Ovary (tissue), 9 donors: ENCODE measurements around the gene FBXO17. TPM values are rescaled to one million over a fixed set of nuclear protein-coding genes. Genes with fewer than 3 reads are reported as not detected.
"Not testable (repeated sequence)": the region's sequence is repeated elsewhere in the genome, so short reads cannot be mapped to it uniquely, and the experiment has no call there.

ENCODE experiments used
- DNase-seq, 5 donors: peaks; one replicate each; pipeline ENCODE4 v3.0.0-alpha.2; 2019 to 2020
- H3K27ac ChIP-seq, 2 donors: fragments of 200-600 bp; one replicate each; pipeline versions ENCODE4 v1.5.1 to v1.8.0; 2019 to 2022
- H3K27me3 ChIP-seq: fragments of 200-600 bp; one replicate; pipeline ENCODE4 v1.8.0; 2022
- H3K36me3 ChIP-seq: fragments of 200-600 bp; sonication (generic); one replicate; pipeline ENCODE4 v1.5.1; 2019
- H3K4me1 ChIP-seq: one replicate; pipeline ENCODE4 v1.8.1; 2013; ENCODE audit warnings: mild to moderate bottlenecking, moderate library complexity; ENCODE audit not compliant: insufficient read depth
- H3K4me3 ChIP-seq: fragments of 200-600 bp; sonication (generic); one replicate; pipeline ENCODE4 v1.5.1; 2017
- H3K9me3 ChIP-seq, 2 donors: fragments of 200-600 bp in 1 of 2; sonication (generic) in 1 of 2; one replicate each; pipeline versions ENCODE4 v1.5.1 to v1.8.1; 2013 to 2019; ENCODE audit warnings: mild to moderate bottlenecking in 1 of 2, moderate library complexity in 1 of 2
- CTCF ChIP-seq, 3 donors: fragments of 450-650 bp in 2 of 3; fragments of 200-600 bp in 1 of 3; IDR thresholded peaks; one replicate each; pipeline versions ENCODE4 v1.5.1 to v1.8.0; 2016 to 2022; ENCODE audit warnings: antibody characterized with exemption in 3 of 3, mild to moderate bottlenecking in 1 of 3
- EP300 ChIP-seq: sonication (generic); formaldehyde crosslinking; IDR thresholded peaks from one replicate; pipeline ENCODE4 v1.6.1; 2017; ENCODE audit warnings: antibody characterized with exemption
- POLR2A ChIP-seq: fragments of 450-650 bp; IDR thresholded peaks from one replicate; pipeline ENCODE4 v1.6.1; 2017; ENCODE audit warnings: antibody characterized with exemption, mild to moderate bottlenecking, moderate library complexity
- WGBS, 3 donors: extraction: QIAGEN DNeasy Blood & Tissue Kit in 1 of 3; methylation state at CpG; one replicate each; pipeline versions ENCODE4 v1.1.5 to v1.1.7; 2013 to 2017; 5-methylcytosine and 5-hydroxymethylcytosine counted together
- intact Hi-C, 4 donors: fragments of 100-400 bp; cut with DNase I; formaldehyde crosslinking; loops; one replicate each; pipeline versions ENCODE4 v1.11.0 to v1.15.1; 2022 to 2023
- polyA plus RNA-seq, 2 donors: library from polyadenylated mRNA; stranded (reverse); fragments of 200-250 nt in 1 of 2; fragments of 350-450 nt in 1 of 2; fragmentation: Illumina TruSeq in 1 of 2; extraction: RNeasy Lipid Tissue Mini Kit (QIAGEN cat#74804) in 1 of 2; gene quantifications; one replicate each; pipeline ENCODE4 v1.2.3, GENCODE V29; 2013 to 2014
- total RNA-seq, 7 donors: library from RNA; depleted of rRNA in 2 of 7; stranded (reverse); fragments of >200 nt in 2 of 7; fragmentation: NEBNext Ultra II Directional in 3 of 7; extraction: Animal tissue kit (Norgen Biotek cat#: 25700) in 3 of 7; gene quantifications; one replicate each; pipeline versions ENCODE4 v1.1.0 to v1.2.4, GENCODE V29; 2016 to 2023
- donor health status: DM: no; HTN: no; CAD: no; lungs with moderate emphysema.
- donor health status: DM: no; HTN: no; CAD: no.
- donor health status: Bipolar disorder and iron deficiency.
- donor health status: DM: yes; HTN: yes; CAD: no.
- donor health status: DM: no; HTN: no; CAD: no.
- donor health status: DM: yes; HTN: yes; CAD: no.

FBXO17 gene
- total and polyA plus RNA-seq, 9 donors: 26.7 to 52.2 (median 36.1) TPM

- no peaks in the 10 kb centered on the region for H3K9me3 ChIP-seq
- 73 to 82% (median 75%) methylated on average over 3 of the region's 3 CpGs for WGBS, 3 donors
- H3K4me1 ChIP-seq: no peaks in the 10 kb centered on the region
- no peak overlapping the region for H3K4me3 ChIP-seq
- no peak overlapping the region for H3K27ac ChIP-seq
- DNase-seq: no peak
- intact Hi-C loops: no loop called here
- TF ChIP-seq EP300 (no peak), CTCF (IDR thresholded peaks at IDR 0.05) (no peak)
- no peaks in the 10 kb centered on the region for H3K27me3 ChIP-seq
- H3K36me3 ChIP-seq: no peaks in the 10 kb centered on the region
These were observed 17.7 kb upstream of the FBXO17 start for GRCh38 chr19:38993271-38993670.

- Histone ChIP-seq H3K4me1 (no peaks in the 10 kb centered on the region), H3K27me3 (no peaks in the 10 kb centered on the region), H3K27ac (no peak overlapping the region), H3K36me3 (no peaks in the 10 kb centered on the region), H3K9me3 (no peaks in the 10 kb centered on the region), H3K4me3 (no peak overlapping the region)
- intact Hi-C loops: no loop called here
- 52 to 68% (median 59%) methylated on average over 13 of the region's 13 CpGs for WGBS, 3 donors
- no peak for TF ChIP-seq EP300
- no peak for DNase-seq
These were observed 15.6 kb upstream of the FBXO17 start for GRCh38 chr19:38990949-38991697.

GRCh38 chr19:38989614-38990013, 14.1 kb upstream of the FBXO17 start:
- WGBS, 3 donors: 77 to 85% (median 83%) methylated on average over 1 of the region's 1 CpG
- H3K4me1 ChIP-seq, H3K27me3 ChIP-seq, H3K36me3 ChIP-seq, H3K9me3 ChIP-seq, H3K4me3 ChIP-seq, intact Hi-C loops, H3K27ac ChIP-seq, DNase-seq: not testable (repeated sequence)

- Histone ChIP-seq H3K4me1 (no peaks in the 10 kb centered on the region), H3K4me3 (no peak overlapping the region), H3K36me3 (no peaks in the 10 kb centered on the region), H3K27me3 (no peaks in the 10 kb centered on the region), H3K27ac (no peak overlapping the region), H3K9me3 (no peaks in the 10 kb centered on the region)
- intact Hi-C loops: no loop called here
- no peak for DNase-seq
- TF ChIP-seq EP300: no peak
- TF ChIP-seq CTCF (IDR thresholded peaks at IDR 0.05): no peak
- no peak for TF ChIP-seq POLR2A
- WGBS, 3 donors: 12 to 16% (median 13%) methylated on average over 12 of the region's 12 CpGs
These were observed 13.6 kb upstream of the FBXO17 start for GRCh38 chr19:38989066-38989605.

- H3K36me3 ChIP-seq, intact Hi-C loops, DNase-seq, H3K4me1 ChIP-seq, H3K27me3 ChIP-seq, H3K9me3 ChIP-seq, H3K4me3 ChIP-seq, H3K27ac ChIP-seq: not testable (repeated sequence)
- WGBS, 3 donors: 72 to 74% (median 74%) methylated on average over 4 of the region's 4 CpGs
These were observed 13.1 kb upstream of the FBXO17 start for GRCh38 chr19:38988627-38989026.

GRCh38 chr19:38987745-38988144, 12.2 kb upstream of the FBXO17 start:
- H3K27me3 ChIP-seq, H3K9me3 ChIP-seq, H3K4me1 ChIP-seq, intact Hi-C loops, H3K4me3 ChIP-seq, DNase-seq, H3K27ac ChIP-seq, H3K36me3 ChIP-seq: not testable (repeated sequence)
- WGBS, 3 donors: 80 to 92% (median 92%) methylated on average over 6 of the region's 6 CpGs
